Measurements from ENCODE around the gene REC8.

Gene REC8

DNA sequence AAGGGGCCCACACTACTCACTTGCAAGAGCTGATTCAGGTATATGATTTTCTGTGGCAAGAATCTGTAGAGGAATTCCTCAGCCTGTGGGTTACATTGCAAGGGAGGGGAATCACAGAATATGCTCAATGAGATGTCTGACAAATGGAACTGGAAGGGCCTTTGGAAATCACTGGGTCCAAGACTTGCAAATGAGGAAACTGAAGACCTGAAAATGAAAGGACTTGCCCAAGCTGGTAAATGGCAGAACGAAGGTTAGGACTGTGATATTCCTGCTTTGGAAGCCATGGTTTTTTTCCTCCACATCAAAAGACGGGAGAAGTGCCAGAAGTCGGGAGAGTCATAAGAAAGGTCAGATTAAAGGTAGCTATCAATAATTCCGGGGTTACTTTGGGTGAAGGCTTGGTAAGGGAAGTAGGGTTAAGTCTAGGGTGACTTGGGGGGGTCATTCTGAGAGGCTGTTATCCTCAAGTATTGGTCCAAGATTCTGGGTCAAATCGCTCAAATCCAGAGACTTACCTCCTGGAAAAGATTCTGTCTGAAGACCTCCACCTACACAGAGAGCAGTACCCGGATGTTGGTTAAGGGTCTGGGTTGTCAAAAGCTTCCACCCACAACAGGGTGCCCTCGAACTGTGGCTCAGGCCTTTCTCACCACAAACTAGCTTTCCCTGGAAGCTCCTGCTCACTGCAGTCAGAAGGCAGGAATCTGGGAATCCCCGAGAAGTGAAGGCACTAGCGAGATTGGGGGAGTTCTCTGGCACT lies 26.0 kb upstream of the REC8 start:
- TF ChIP-seq GATA2 (IDR thresholded peaks at IDR 0.05; ENCODE audit: low read depth, low read length), result no peak
- no peak for TF ChIP-seq GATA3 (IDR thresholded peaks at IDR 0.05; ENCODE audit: low read depth, low read length)

DNA sequence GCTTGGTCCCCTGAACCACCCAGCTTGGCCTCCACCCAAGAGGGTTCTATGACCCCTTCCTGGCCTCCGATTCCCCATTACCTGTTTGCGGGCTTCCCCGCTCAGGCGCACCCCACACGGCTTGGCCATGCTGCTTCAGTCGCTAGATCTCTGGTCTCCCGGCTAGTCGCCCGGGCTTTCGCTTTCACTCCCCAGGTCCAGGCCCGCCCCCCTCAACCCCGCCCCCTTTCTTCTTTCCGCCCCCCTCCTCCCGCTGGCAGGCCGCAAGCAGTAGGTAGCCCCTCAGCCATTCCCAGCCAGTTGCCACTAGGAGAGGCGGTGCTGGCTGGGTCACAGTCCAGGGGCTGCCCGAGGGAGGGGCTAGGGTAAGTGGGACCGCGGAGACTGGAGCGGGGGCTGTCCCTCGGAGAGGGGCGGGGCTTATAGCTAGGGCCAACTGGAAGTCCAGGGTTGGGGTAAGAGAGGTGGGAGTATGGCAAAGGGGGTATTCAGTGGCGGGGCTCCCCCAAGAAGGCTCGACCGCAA lies 25.4 kb upstream of the REC8 start, which contains the start of gene PSME2:
PSME2 (minus strand) TSS at position 158 of the 525 bp plus-strand sequence; CDS start at position 129, 29 bp downstream.
- TF ChIP-seq GATA2 (IDR thresholded peaks at IDR 0.05; ENCODE audit: low read depth, low read length) (no peak), GATA3 (IDR thresholded peaks at IDR 0.05; ENCODE audit: low read depth, low read length) (no peak)

DNA sequence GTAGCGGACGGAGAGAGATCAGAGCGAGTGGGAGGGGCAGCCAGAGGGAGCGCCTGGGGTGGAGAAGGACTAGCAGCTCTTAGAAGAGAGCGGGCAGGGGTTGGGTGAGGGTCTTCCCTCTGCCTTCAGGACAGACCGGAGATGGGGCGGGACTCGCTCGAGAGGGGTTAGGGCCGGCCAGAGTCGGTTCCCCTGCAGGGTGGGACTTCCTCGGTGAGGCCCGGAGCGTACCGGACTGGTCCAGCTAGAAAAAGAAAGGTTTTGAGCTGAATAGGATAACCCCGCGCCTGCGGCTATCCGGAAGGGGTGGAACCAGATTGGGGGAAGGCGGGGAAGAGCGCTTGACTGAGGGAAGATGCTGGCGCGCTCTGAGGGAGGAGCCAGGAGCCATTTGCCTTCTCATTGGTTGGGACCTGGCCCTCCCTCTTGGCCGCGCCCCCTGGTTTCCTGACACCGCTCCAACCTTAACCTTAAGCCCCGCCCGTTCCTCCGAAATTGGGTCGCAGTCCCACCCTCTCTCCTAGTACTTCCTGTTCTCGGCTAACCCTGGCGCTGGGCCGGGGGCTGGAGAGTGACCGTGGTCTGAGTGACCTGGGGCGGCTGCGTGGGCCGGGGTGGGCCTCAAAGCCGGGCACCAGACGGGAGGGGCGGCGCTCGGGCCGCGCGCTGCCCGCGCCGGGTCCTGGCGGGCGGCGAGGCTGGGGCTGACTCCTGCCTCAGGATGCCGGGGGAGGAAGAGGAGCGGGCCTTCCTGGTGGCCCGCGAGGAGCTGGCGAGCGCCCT lies 24.7 kb upstream of the REC8 start, which contains the start of gene RNF31:
RNF31 (plus strand) TSS at position 521 of the 783 bp plus-strand sequence; CDS start at position 722, 201 bp downstream.
- no peak for TF ChIP-seq GATA2 (IDR thresholded peaks at IDR 0.05; ENCODE audit: low read depth, low read length)
- TF ChIP-seq GATA3 (IDR thresholded peaks at IDR 0.05; ENCODE audit: low read depth, low read length), result no peak

- TF ChIP-seq GATA3 (IDR thresholded peaks at IDR 0.05; ENCODE audit: low read depth, low read length) (no peak), GATA2 (IDR thresholded peaks at IDR 0.05; ENCODE audit: low read depth, low read length) (no peak)
Measured at GRCh38 chr14:24147761-24148428, 24.0 kb upstream of the REC8 start.

DNA sequence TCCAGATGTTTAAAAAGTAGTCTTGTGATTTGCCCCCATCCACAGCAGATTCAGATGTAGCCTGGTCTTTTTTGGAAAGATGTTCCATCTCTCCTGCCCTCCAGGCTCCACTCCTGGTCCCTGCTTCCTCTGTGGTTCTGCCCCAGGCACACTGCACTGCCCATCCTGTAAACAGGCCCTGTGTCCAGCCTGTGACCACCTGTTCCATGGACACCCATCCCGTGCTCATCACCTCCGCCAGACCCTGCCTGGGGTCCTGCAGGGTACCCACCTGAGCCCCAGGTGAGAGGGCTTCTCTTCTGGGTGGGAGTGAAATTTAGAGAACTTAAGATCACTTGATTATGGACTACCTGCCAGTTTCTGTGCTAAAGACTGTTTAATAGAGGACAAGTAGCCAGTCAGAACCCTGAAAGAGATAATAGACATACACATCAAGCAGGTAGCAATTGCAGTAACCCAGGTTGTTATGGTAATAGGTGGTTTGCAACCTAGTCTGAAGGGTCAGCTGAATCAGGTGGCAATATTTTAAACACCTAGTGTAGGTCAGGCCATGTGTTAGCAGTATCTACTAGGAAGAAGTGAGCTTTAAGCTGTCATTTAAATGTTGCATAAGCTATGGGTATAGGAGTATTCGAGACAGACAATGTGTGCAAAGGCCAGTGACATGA lies 22.4 kb upstream of the REC8 start:
- TF ChIP-seq GATA2 (IDR thresholded peaks at IDR 0.05; ENCODE audit: low read depth, low read length), result no peak
- TF ChIP-seq GATA3 (IDR thresholded peaks at IDR 0.05; ENCODE audit: low read depth, low read length), result no peak

DNA sequence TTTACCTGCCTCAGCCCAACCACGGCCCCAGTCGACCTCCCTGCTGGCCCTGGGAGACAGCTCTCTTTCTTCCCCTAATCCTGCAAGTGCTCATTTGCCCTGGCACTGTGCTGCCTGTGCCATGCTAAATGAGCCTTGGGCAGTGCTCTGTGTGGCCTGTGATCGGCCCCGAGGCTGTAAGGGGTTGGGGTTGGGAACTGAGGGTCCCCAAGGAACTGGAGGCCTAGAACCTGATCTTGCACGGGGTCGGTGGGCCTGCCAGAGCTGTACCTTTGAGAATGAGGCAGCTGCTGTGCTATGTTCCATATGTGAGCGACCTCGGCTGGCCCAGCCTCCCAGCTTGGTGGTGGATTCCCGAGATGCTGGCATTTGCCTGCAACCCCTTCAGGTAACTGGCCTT lies 21.8 kb upstream of the REC8 start:
- TF ChIP-seq GATA2 (IDR thresholded peaks at IDR 0.05; ENCODE audit: low read depth, low read length) (no peak), GATA3 (IDR thresholded peaks at IDR 0.05; ENCODE audit: low read depth, low read length) (no peak)

DNA sequence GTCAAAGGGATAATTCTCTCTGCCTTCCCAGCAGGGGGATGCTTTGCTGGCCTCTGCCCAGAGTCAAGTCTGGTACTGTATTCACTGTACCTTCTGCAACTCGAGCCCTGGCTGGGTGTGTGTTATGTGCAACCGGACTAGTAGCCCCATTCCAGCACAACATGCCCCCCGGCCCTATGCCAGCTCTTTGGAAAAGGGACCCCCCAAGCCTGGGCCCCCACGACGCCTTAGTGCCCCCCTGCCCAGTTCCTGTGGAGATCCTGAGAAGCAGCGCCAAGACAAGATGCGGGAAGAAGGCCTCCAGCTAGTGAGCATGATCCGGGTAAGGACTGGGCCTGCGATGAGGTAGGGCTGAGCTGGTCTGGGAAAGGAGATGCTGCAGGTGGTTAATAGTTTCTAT lies 21.3 kb upstream of the REC8 start:
- TF ChIP-seq GATA3 (IDR thresholded peaks at IDR 0.05; ENCODE audit: low read depth, low read length) (no peak), GATA2 (IDR thresholded peaks at IDR 0.05; ENCODE audit: low read depth, low read length) (no peak)

DNA sequence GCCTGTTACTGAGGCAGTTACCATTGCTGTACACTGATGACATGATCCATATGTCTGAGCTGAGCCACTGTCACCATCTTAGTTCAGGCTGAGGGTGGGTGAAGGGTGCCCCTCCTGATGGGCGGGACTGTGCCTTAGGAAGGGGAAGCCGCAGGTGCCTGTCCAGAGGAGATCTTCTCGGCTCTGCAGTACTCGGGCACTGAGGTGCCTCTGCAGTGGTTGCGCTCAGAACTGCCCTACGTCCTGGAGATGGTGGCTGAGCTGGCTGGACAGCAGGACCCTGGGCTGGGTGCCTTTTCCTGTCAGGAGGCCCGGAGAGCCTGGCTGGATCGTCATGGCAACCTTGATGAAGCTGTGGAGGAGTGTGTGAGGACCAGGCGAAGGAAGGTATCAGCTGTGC lies 20.9 kb upstream of the REC8 start:
- TF ChIP-seq GATA2 (IDR thresholded peaks at IDR 0.05; ENCODE audit: low read depth, low read length), result no peak
- TF ChIP-seq GATA3 (IDR thresholded peaks at IDR 0.05; ENCODE audit: low read depth, low read length), result no peak

DNA sequence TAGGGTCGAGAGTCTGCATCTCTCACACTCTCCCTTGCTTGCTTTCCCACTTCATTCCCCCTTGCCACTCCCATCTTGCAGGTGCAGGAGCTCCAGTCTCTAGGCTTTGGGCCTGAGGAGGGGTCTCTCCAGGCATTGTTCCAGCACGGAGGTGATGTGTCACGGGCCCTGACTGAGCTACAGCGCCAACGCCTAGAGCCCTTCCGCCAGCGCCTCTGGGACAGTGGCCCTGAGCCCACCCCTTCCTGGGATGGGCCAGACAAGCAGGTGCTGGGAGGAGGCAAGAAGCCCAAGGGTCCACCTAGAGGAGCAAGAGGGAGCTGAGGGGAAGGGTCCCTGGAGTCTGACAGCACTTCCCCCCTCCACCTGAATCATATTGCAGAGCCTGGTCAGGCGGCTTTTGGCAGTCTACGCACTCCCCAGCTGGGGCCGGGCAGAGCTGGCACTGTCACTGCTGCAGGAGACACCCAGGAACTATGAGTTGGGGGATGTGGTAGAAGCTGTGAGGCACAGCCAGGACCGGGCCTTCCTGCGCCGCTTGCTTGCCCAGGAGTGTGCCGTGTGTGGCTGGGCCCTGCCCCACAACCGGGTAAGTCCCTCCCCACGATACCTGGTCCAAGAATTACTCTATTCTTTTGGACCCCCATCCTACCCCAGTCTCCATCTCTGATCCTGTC lies 20.3 kb upstream of the REC8 start:
- no peak for TF ChIP-seq GATA2 (IDR thresholded peaks at IDR 0.05; ENCODE audit: low read depth, low read length)
- no peak for TF ChIP-seq GATA3 (IDR thresholded peaks at IDR 0.05; ENCODE audit: low read depth, low read length)

DNA sequence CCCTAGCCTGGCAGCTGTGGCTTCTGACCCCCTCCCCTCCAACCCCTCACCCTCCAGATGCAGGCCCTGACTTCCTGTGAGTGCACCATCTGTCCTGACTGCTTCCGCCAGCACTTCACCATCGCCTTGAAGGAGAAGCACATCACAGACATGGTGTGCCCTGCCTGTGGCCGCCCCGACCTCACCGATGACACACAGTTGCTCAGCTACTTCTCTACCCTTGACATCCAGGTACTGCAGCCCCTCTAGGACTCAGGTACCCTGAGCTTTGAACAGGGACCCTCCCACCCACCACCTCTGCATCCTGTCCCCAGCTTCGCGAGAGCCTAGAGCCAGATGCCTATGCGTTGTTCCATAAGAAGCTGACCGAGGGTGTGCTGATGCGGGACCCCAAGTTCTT lies 16.8 kb upstream of the REC8 start:
- no peak for TF ChIP-seq GATA3 (IDR thresholded peaks at IDR 0.05; ENCODE audit: low read depth, low read length)
- no peak for TF ChIP-seq GATA2 (IDR thresholded peaks at IDR 0.05; ENCODE audit: low read depth, low read length)

- no peak for TF ChIP-seq GATA2 (IDR thresholded peaks at IDR 0.05; ENCODE audit: low read depth, low read length)
- no peak for TF ChIP-seq GATA3 (IDR thresholded peaks at IDR 0.05; ENCODE audit: low read depth, low read length)
Measured at GRCh38 chr14:24156840-24157239, 15.0 kb upstream of the REC8 start.

GRCh38 chr14:24157331-24157730 lies 14.5 kb upstream of the REC8 start:
- TF ChIP-seq GATA2 (IDR thresholded peaks at IDR 0.05; ENCODE audit: low read depth, low read length) (no peak), GATA3 (IDR thresholded peaks at IDR 0.05; ENCODE audit: low read depth, low read length) (no peak)

Data from SH-SY5Y (cell line).